ENCODE results near the gene AXL.

The AXL gene

DNA sequence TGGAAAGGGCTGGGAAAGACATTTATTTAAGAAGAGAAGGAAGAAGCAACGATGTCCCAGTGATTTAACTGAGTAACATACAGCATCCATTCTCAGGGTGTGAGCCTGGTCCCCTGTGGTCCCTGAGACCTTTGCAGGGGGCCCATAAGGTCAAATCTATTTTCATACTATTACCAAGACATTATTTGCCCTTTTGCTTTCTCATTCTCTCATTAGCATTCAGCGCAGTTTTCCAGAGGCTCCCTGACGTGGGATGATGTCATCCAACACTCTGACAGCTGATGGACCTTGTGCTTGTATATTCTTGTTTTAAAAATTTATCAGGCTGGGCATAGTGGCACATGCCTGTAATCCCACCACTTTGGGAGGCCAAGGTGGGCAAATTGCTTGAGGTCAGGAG is 26.8 kb downstream of the AXL start:
- Histone ChIP-seq H2BK15ac (replicated peaks; ENCODE audit: low read depth) (no peak overlapping the region), H3K23ac (ENCODE audit: low read length) (no peak overlapping the region), H3K4ac (ENCODE audit: low read depth, low read length) (no peak overlapping the region), H3K79me2 (ENCODE audit: control insufficient read depth, insufficient read depth, low read length) (no peaks in the 10 kb centered on the region), H3K36me3 (ENCODE audit: control insufficient read depth, insufficient read depth, low read length) (peaks cover 2% of the 10 kb centered on the region), H3K4me2 (ENCODE audit: low read length) (no peak overlapping the region), H3K9ac (ENCODE audit: low read length) (no peak overlapping the region), H3K4me1 (ENCODE audit: control insufficient read depth, low read depth, low read length) (no peaks in the 10 kb centered on the region), H3K56ac (ENCODE audit: low read length) (no peak overlapping the region), H4K8ac (ENCODE audit: low read depth, low read length) (no peak overlapping the region), H3K4me3 (ENCODE audit: low read length) (no peak overlapping the region), H3K27me3 (ENCODE audit: insufficient read depth, low read length, poor library complexity) (no peaks in the 10 kb centered on the region), H3K79me1 (ENCODE audit: low read length) (no peaks in the 10 kb centered on the region), H3K18ac (ENCODE audit: low read length) (no peak overlapping the region), H3K27ac (ENCODE audit: low read depth, low read length) (no peak overlapping the region), H2BK5ac (ENCODE audit: low read length) (no peak overlapping the region), H2AK5ac (ENCODE audit: low read length) (no peak overlapping the region), H2BK120ac (ENCODE audit: low read depth, low read length) (no peak overlapping the region), H4K5ac (ENCODE audit: low read length) (no peak overlapping the region)
- no CpG with 5 or more reads among the region's 3 CpGs for WGBS (ENCODE audit: extremely low coverage, insufficient coverage, low lambda C conversion rate)
- DNase-seq, result no peak

DNA sequence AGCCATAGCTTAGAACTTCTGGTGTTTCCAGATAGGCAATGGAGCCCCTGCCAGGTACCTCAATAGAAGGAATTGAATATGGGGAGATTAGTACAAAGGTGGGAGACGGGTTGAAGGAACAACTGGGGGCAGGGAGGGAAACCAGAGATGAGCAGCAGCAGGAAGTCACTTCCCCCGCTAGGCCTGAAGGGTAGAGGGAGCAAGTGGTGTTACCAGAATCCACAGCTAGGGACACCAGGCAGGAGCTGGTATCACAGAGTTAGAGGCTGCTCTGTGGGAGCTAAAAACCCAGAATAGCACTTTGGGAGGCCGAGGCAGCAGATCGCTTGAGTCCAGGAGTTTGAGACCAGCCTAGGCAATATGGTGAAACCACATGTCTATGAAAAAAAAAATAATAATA is 29.9 kb downstream of the AXL start:
- H3K4ac ChIP-seq (ENCODE audit: low read depth, low read length), result no peak overlapping the region
- H3K56ac ChIP-seq (ENCODE audit: low read length), result no peak overlapping the region
- no peak overlapping the region for H3K18ac ChIP-seq (ENCODE audit: low read length)
- H3K4me2 ChIP-seq (ENCODE audit: low read length), result no peak overlapping the region
- H3K36me3 ChIP-seq (ENCODE audit: control insufficient read depth, insufficient read depth, low read length), result peaks cover 2% of the 10 kb centered on the region
- no peak overlapping the region for H3K27ac ChIP-seq (ENCODE audit: low read depth, low read length)
- H3K23ac ChIP-seq (ENCODE audit: low read length), result no peak overlapping the region
- no peak overlapping the region for H3K9ac ChIP-seq (ENCODE audit: low read length)
- no peak overlapping the region for H4K5ac ChIP-seq (ENCODE audit: low read length)
- no peaks in the 10 kb centered on the region for H3K27me3 ChIP-seq (ENCODE audit: insufficient read depth, low read length, poor library complexity)
- no peak overlapping the region for H3K4me3 ChIP-seq (ENCODE audit: low read length)
- H3K4me1 ChIP-seq (ENCODE audit: control insufficient read depth, low read depth, low read length), result no peaks in the 10 kb centered on the region
- peak; percentile 67 for DNase-seq
- H3K79me2 ChIP-seq (ENCODE audit: control insufficient read depth, insufficient read depth, low read length), result no peaks in the 10 kb centered on the region
- no peak overlapping the region for H2AK5ac ChIP-seq (ENCODE audit: low read length)
- H3K79me1 ChIP-seq (ENCODE audit: low read length), result no peaks in the 10 kb centered on the region
- no peak overlapping the region for H2BK5ac ChIP-seq (ENCODE audit: low read length)
- no peak overlapping the region for H2BK15ac ChIP-seq (replicated peaks; ENCODE audit: low read depth)
- H4K8ac ChIP-seq (ENCODE audit: low read depth, low read length), result no peak overlapping the region
- H2BK120ac ChIP-seq (ENCODE audit: low read depth, low read length), result no peak overlapping the region
- no CpG with 5 or more reads among the region's 4 CpGs for WGBS (ENCODE audit: extremely low coverage, insufficient coverage, low lambda C conversion rate)

DNA sequence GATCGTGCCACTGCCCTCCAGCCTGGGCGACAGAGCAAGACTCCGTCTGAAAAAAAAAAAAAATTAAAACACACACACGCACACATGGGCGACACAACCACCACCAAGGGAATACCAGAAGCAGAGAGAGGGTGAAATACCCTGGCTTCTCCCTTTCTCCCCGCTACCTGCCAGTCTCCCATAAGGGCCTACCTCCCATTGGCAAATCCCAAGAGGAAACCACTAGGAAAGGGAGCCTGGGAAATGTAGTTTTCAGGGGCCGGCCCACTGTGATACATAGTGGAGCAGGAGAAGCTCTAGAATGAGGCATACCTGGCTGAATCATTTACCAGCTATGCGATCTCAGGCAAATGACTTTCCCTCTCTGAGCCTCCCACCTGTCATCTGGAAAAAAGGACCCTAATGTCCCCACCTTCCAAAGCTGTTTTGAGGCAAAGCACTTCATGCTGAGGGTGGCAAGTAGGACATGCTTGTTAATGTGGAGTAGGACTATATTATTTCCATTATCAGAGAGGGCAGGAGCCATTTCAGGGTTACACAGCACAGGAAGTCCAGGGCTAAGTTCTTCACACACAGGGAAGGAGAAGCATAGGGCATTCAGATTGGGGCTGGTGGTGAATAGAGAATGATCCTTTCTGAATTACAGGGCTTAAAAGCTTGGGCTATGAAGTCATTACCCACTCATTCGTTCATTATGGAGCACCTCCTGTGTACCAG is 30.8 kb downstream of the AXL start:
- WGBS (ENCODE audit: extremely low coverage, insufficient coverage, low lambda C conversion rate), result no CpG with 5 or more reads among the region's 9 CpGs

DNA sequence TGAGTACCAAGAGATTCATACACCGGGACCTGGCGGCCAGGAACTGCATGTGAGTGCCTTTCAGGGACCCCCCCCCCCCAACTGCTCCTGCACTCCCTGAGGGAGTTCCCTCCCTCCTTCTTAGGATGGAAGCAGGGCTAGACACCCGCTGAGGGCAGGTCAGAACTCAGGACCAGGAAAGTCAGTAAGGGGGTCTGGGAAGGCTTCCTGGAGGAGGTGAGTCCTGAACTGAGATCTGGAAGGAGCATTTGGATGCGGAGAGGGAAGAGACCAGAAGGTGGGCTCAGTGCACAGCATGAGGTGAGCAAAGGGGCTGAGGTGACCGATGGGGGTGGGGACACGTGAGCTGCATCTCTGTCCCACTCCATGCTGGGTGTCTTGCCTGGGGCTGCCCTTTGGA is 34.6 kb downstream of the AXL start:
- no peak for DNase-seq
- no peak overlapping the region for H3K9ac ChIP-seq (ENCODE audit: low read length)
- H4K8ac ChIP-seq (ENCODE audit: low read depth, low read length), result no peak overlapping the region
- WGBS (ENCODE audit: extremely low coverage, insufficient coverage, low lambda C conversion rate), result no CpG with 5 or more reads among the region's 6 CpGs
- H2BK5ac ChIP-seq (ENCODE audit: low read length), result no peak overlapping the region
- no peaks in the 10 kb centered on the region for H3K79me2 ChIP-seq (ENCODE audit: control insufficient read depth, insufficient read depth, low read length)
- no peaks in the 10 kb centered on the region for H3K79me1 ChIP-seq (ENCODE audit: low read length)
- H3K4me1 ChIP-seq (ENCODE audit: control insufficient read depth, low read depth, low read length), result no peaks in the 10 kb centered on the region
- H4K5ac ChIP-seq (ENCODE audit: low read length), result no peak overlapping the region
- no peak overlapping the region for H2AK5ac ChIP-seq (ENCODE audit: low read length)
- no peak overlapping the region for H3K56ac ChIP-seq (ENCODE audit: low read length)
- no peak overlapping the region for H2BK15ac ChIP-seq (replicated peaks; ENCODE audit: low read depth)
- no peak overlapping the region for H3K4me2 ChIP-seq (ENCODE audit: low read length)
- H3K18ac ChIP-seq (ENCODE audit: low read length), result no peak overlapping the region
- H3K36me3 ChIP-seq (ENCODE audit: control insufficient read depth, insufficient read depth, low read length), result peaks cover 2% of the 10 kb centered on the region
- H3K4ac ChIP-seq (ENCODE audit: low read depth, low read length), result no peak overlapping the region
- no peak overlapping the region for H3K4me3 ChIP-seq (ENCODE audit: low read length)
- H3K23ac ChIP-seq (ENCODE audit: low read length), result no peak overlapping the region
- H3K27me3 ChIP-seq (ENCODE audit: insufficient read depth, low read length, poor library complexity), result no peaks in the 10 kb centered on the region
- H3K27ac ChIP-seq (ENCODE audit: low read depth, low read length), result no peak overlapping the region
- no peak overlapping the region for H2BK120ac ChIP-seq (ENCODE audit: low read depth, low read length)

More for the DNA sequence above, 30.8 kb downstream of the AXL start:
- no peak overlapping the region for H3K18ac ChIP-seq (ENCODE audit: low read length)
- no peak overlapping the region for H3K56ac ChIP-seq (ENCODE audit: low read length)
- no peak overlapping the region for H2BK15ac ChIP-seq (replicated peaks; ENCODE audit: low read depth)
- no peak overlapping the region for H2BK5ac ChIP-seq (ENCODE audit: low read length)
- no peak overlapping the region for H4K5ac ChIP-seq (ENCODE audit: low read length)
- no peak overlapping the region for H3K4me3 ChIP-seq (ENCODE audit: low read length)
- no peak overlapping the region for H3K4ac ChIP-seq (ENCODE audit: low read depth, low read length)
- no peak overlapping the region for H3K27ac ChIP-seq (ENCODE audit: low read depth, low read length)
- H3K36me3 ChIP-seq (ENCODE audit: control insufficient read depth, insufficient read depth, low read length), result peaks cover 2% of the 10 kb centered on the region
- H3K27me3 ChIP-seq (ENCODE audit: insufficient read depth, low read length, poor library complexity), result no peaks in the 10 kb centered on the region
- no peak overlapping the region for H3K23ac ChIP-seq (ENCODE audit: low read length)
- H3K4me2 ChIP-seq (ENCODE audit: low read length), result no peak overlapping the region
- H3K9ac ChIP-seq (ENCODE audit: low read length), result no peak overlapping the region
- no peak overlapping the region for H2AK5ac ChIP-seq (ENCODE audit: low read length)
- no peaks in the 10 kb centered on the region for H3K79me2 ChIP-seq (ENCODE audit: control insufficient read depth, insufficient read depth, low read length)
- H3K4me1 ChIP-seq (ENCODE audit: control insufficient read depth, low read depth, low read length), result no peaks in the 10 kb centered on the region
- H2BK120ac ChIP-seq (ENCODE audit: low read depth, low read length), result no peak overlapping the region
- peak; percentile 55 for DNase-seq
- H3K79me1 ChIP-seq (ENCODE audit: low read length), result no peaks in the 10 kb centered on the region
- no peak overlapping the region for H4K8ac ChIP-seq (ENCODE audit: low read depth, low read length)

DNA sequence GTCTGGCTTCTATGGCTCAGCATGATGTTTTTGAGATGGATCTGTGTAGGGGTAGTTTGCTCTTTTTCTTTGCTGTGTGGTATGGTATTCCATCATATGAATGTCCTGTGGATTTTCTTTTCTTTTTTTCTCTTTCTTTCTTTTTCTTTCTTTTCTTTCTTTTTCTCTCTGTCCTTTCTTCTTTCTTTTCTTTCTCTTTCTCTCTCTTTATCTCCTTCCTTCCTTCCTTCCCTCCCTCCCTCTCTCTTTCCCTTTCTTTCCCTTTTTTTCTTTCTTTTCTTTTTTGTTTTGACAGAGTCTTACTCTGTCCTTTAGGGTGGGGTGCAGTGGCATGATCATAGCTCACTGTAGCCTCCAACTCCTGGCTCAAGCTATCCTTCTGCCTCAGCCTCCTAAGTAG is 36.1 kb downstream of the AXL start:
- H3K18ac ChIP-seq (ENCODE audit: low read length), result no peak overlapping the region
- no peak overlapping the region for H3K9ac ChIP-seq (ENCODE audit: low read length)
- no peak overlapping the region for H3K56ac ChIP-seq (ENCODE audit: low read length)
- no peak for DNase-seq
- no peak overlapping the region for H4K8ac ChIP-seq (ENCODE audit: low read depth, low read length)
- peaks cover 2% of the 10 kb centered on the region for H3K36me3 ChIP-seq (ENCODE audit: control insufficient read depth, insufficient read depth, low read length)
- H3K4me3 ChIP-seq (ENCODE audit: low read length), result no peak overlapping the region
- no peaks in the 10 kb centered on the region for H3K79me1 ChIP-seq (ENCODE audit: low read length)
- H4K5ac ChIP-seq (ENCODE audit: low read length), result no peak overlapping the region
- H3K4me2 ChIP-seq (ENCODE audit: low read length), result no peak overlapping the region
- no peaks in the 10 kb centered on the region for H3K79me2 ChIP-seq (ENCODE audit: control insufficient read depth, insufficient read depth, low read length)
- no peak overlapping the region for H3K27ac ChIP-seq (ENCODE audit: low read depth, low read length)
- no peak overlapping the region for H2BK5ac ChIP-seq (ENCODE audit: low read length)
- no peaks in the 10 kb centered on the region for H3K4me1 ChIP-seq (ENCODE audit: control insufficient read depth, low read depth, low read length)
- H2BK120ac ChIP-seq (ENCODE audit: low read depth, low read length), result no peak overlapping the region
- no peaks in the 10 kb centered on the region for H3K27me3 ChIP-seq (ENCODE audit: insufficient read depth, low read length, poor library complexity)
- H2BK15ac ChIP-seq (replicated peaks; ENCODE audit: low read depth), result no peak overlapping the region
- H3K4ac ChIP-seq (ENCODE audit: low read depth, low read length), result no peak overlapping the region
- H3K23ac ChIP-seq (ENCODE audit: low read length), result no peak overlapping the region
- H2AK5ac ChIP-seq (ENCODE audit: low read length), result no peak overlapping the region
